ENCODE measurements around the gene RNASEH2B.

DNA sequence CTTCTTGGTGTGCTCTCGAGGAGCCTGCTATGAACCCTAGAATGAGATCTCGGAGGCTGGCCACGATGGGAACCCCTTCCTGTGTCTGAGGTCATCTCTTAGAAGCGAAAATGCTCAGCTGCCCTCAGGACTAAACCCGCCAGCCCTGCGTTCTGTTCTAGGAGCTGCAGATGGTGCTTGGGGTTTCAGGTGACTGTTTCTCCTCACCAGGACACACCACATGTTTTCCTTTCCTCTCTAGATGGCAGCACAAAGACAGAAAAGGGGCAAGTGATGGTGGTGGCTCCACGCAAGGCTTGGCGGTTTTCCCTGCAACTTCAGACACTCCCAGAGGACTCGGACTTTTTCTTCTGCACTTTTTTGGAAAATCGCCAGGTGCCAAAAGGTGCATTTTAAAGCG is 60.1 kb downstream of the RNASEH2B start:
- TF ChIP-seq, protein P1, sequence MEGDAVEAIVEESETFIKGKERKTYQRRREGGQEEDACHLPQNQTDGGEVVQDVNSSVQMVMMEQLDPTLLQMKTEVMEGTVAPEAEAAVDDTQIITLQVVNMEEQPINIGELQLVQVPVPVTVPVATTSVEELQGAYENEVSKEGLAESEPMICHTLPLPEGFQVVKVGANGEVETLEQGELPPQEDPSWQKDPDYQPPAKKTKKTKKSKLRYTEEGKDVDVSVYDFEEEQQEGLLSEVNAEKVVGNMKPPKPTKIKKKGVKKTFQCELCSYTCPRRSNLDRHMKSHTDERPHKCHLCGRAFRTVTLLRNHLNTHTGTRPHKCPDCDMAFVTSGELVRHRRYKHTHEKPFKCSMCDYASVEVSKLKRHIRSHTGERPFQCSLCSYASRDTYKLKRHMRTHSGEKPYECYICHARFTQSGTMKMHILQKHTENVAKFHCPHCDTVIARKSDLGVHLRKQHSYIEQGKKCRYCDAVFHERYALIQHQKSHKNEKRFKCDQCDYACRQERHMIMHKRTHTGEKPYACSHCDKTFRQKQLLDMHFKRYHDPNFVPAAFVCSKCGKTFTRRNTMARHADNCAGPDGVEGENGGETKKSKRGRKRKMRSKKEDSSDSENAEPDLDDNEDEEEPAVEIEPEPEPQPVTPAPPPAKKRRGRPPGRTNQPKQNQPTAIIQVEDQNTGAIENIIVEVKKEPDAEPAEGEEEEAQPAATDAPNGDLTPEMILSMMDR (conservative IDR thresholded peaks at IDR 0.05; ENCODE audit: low read length) = no peak
- TF ChIP-seq EZH2phosphoT487 (IDR thresholded peaks at IDR 0.05; ENCODE audit: borderline replicate concordance, low read depth, low read length) = no peak
